Spleen (tissue), 7 donors: Measurements from ENCODE around the gene BIN1.
A peak's percentile ranks its signal among the peaks of the same experiment; 100 is the strongest.

Experiments
- CTCF ChIP-seq, 11 experiments: fragments of 200-600 bp in 7 of 11; fragments of 450-650 bp in 4 of 11; sonication (generic) in 4 of 11; IDR thresholded peaks in 8 of 11; conservative IDR thresholded peaks in 3 of 11; 1 replicate in 7 of 11; 2 replicates in 4 of 11; pipeline versions ENCODE4 v1.4.0 to v1.8.0; 2016 to 2021; ENCODE audit warnings: antibody characterized with exemption in 11 of 11, inconsistent platforms in 4 of 11, mild to moderate bottlenecking in 1 of 11
- POLR2A ChIP-seq, 3 donors: fragments of 450-650 bp; IDR thresholded peaks; one replicate each; pipeline ENCODE4 v1.5.1; 2017; ENCODE audit warnings: antibody characterized with exemption in 3 of 3, mild to moderate bottlenecking in 1 of 3
- POLR2AphosphoS5 ChIP-seq, 3 donors: sonication (generic); formaldehyde crosslinking; IDR thresholded peaks; one replicate each; pipeline ENCODE4 v1.5.1; 2017; ENCODE audit warnings: antibody characterized with exemption in 3 of 3
- donor health status: DM: no; HTN: no; CAD: no; lungs with moderate emphysema.
- donor health status: DM: no; HTN: no; CAD: no.
- donor health status: DM: no; HTN: no; CAD: no.

DNA sequence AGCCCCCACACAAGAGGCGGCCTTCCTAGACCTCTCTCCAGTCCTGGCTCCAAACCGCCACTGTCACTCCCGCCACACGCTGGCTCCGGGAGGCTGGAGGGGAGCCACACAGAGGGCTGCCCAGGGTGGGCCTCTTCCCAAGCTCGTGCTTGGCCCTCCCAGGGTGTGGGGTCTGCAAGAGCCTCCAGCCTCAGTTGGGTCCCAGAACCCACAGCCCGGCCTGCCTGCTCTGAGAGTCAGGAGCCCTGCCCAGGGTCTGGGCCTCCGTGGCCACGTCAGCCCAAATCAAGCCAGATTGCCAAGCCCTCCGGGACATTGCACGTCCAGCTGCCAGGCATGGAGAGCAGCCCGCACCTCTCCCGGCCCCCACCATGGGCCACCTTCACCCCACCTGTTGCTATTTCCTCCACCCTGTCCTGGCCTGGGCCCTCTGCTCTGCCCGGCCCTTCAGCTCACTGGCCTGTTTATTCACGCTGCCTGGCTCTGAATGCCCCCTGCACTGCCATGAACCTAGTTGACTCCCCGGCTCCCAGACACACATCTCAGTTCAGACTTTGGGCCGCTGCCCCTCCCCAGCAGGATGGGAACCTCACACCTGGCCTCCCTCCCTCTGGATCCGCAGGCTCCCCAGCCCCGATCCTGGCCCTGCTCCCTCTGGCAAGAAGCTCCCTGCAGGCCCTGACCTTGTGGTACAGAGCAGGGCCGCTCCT, 61.0 kb downstream of the BIN1 start:
- TF ChIP-seq CTCF (IDR thresholded peaks at IDR 0.05 in 8 of 11, conservative IDR thresholded peaks at IDR 0.05 in 3 of 11) (no peak), POLR2A (IDR thresholded peaks at IDR 0.05) (no peak), POLR2AphosphoS5 (IDR thresholded peaks at IDR 0.05) (peak; percentile 12 to 58 (median 25))
